T-helper 17 cell (primary cell): ENCODE data around the gene DEFB124. TPM values are rescaled to one million over a fixed set of nuclear protein-coding genes. Genes with fewer than 3 reads are reported as not detected.
"Not testable (repeated sequence)": the region's sequence is repeated elsewhere in the genome, so short reads cannot be mapped to it uniquely, and the experiment has no call there.

Source experiments
- ATAC-seq: fragments of 150-1000 bp; cut with Tn5 transposase; 2 replicates; pipeline ENCODE4 v1.10.0; 2021; ENCODE audit warnings: mild to moderate bottlenecking, moderate library complexity
- DNase-seq, 3 donors: peaks; one replicate each; pipeline versions ENCODE4 v3.0.0 to v3.0.0-alpha.2; 2020 to 2021
- H3K9me3 ChIP-seq: one replicate; pipeline ENCODE4 v1.7.0; 2013; ENCODE audit warnings: low read length, mild to moderate bottlenecking; ENCODE audit not compliant: control insufficient read depth, poor library complexity, severe bottlenecking
- H3K27ac Mint-ChIP-seq: one replicate; pipeline ENCODE4 v1.8.0; 2022; ENCODE audit warnings: mild to moderate bottlenecking, moderate library complexity, mixed read lengths
- H3K27me3 Mint-ChIP-seq: one replicate; pipeline ENCODE4 v1.8.0; 2022; ENCODE audit warnings: mixed read lengths
- H3K36me3 Mint-ChIP-seq: one replicate; pipeline ENCODE4 v1.8.0; 2022; ENCODE audit warnings: low read depth, mixed read lengths
- H3K4me1 Mint-ChIP-seq: one replicate; pipeline ENCODE4 v1.8.0; 2022; ENCODE audit warnings: mild to moderate bottlenecking, mixed read lengths
- H3K4me3 Mint-ChIP-seq: one replicate; pipeline ENCODE4 v1.8.0; 2022; ENCODE audit warnings: mild to moderate bottlenecking, moderate library complexity, mixed read lengths
- total RNA-seq, 4 donors: library from RNA in 2 of 4; stranded (reverse) in 2 of 4; gene quantifications; one replicate each; pipeline ENCODE4 v1.2.3 and lab custom pipeline; 2022 to 2026

Gene DEFB124
- total RNA-seq, 2 donors from 2014 or later = not detected

- Mint-ChIP-seq H3K4me3 (no peak overlapping the region), H3K27ac (no peak overlapping the region), H3K27me3 (peaks cover 55% of the 10 kb centered on the region), H3K4me1 (peaks cover 5% of the 10 kb centered on the region), H3K36me3 (no peaks in the 10 kb centered on the region)
- no peak for ATAC-seq
- DNase-seq = no peak
- no peaks in the 10 kb centered on the region for H3K9me3 ChIP-seq
Measured at GRCh38 chr20:31475472-31476293, 756 bp upstream of the DEFB124 start.

- Mint-ChIP-seq H3K4me1 (peaks cover 5% of the 10 kb centered on the region), H3K27me3 (peaks cover 49% of the 10 kb centered on the region), H3K4me3 (no peak overlapping the region), H3K36me3 (no peaks in the 10 kb centered on the region), H3K27ac (no peak overlapping the region)
- DNase-seq = no peak
- no peaks in the 10 kb centered on the region for H3K9me3 ChIP-seq
- no peak for ATAC-seq
Measured at GRCh38 chr20:31474097-31474436, 860 bp downstream of the DEFB124 start.

DNA sequence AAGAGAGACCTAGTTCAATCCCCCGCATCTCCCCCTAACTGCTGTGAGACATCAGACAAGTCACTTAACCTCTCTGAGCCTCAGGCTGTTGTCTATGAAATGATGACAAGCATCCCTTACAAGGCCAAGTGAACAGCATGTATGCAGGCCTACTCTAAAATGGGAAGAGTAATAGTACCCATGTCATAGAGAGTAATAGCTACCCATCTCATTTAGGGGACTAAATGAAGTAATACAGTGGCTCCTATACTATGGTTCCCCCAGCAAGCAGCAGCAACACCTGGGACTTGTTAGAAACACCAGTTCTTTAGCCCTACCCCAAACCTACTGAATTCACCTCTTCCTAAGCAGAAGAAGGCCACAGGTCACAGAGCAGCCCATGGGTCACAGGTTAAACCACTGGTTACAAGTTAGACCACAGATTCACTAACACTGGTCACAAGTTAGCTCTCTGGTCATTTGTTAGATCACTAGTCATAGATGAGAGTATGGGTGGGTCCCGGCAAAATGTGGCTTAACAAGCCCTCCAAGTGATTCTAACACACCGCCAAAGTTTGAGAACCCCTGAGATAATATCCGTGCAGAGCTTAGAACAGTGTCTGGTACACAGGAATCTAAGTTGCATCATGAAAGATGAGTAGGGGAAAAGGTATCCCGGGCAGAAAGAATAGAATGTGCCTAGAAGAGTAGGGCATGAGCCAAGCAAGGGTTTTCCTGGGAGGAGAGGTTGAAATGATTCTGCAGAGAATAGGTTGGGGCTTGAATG is 1.4 kb downstream of the DEFB124 start:
- no peaks in the 10 kb centered on the region for H3K9me3 ChIP-seq
- H3K27ac Mint-ChIP-seq = no peak overlapping the region
- peaks cover 48% of the 10 kb centered on the region for H3K27me3 Mint-ChIP-seq
- no peaks in the 10 kb centered on the region for H3K36me3 Mint-ChIP-seq
- DNase-seq (no peak), ATAC-seq (no peak)
- no peak overlapping the region for H3K4me3 Mint-ChIP-seq
- H3K4me1 Mint-ChIP-seq = peaks cover 5% of the 10 kb centered on the region

GRCh38 chr20:31472395-31473330 is 2.3 kb downstream of the DEFB124 start:
- no peak overlapping the region for H3K27ac Mint-ChIP-seq
- peaks cover 8% of the 10 kb centered on the region for H3K4me1 Mint-ChIP-seq

DNA sequence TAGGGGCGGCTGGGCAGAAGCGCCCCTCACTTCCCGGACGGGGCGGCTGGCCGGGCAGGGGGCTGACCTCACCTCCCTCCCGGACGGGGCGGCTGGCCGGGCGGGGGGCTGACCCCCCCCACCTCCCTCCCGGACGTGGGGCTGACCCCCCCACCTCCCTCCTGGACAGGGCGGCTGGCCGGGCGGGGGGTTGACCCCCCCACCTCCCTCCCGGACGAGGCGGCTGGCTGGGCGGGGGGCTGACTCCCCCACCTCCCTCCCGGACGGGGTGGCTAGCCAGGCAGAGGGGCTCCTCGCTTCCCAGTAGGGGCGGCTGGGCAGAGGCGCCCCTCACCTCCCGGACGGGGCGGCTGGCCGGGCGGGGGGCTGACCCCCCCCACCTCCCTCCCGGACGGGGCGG is 4.0 kb downstream of the DEFB124 start:
- not testable (repeated sequence) for ATAC-seq, H3K27ac Mint-ChIP-seq, H3K36me3 Mint-ChIP-seq, H3K4me3 Mint-ChIP-seq, DNase-seq, H3K4me1 Mint-ChIP-seq, H3K9me3 ChIP-seq
- peaks cover 40% of the 10 kb centered on the region for H3K27me3 Mint-ChIP-seq

More at GRCh38 chr20:31472395-31473330, 2.3 kb downstream of the DEFB124 start:
- ATAC-seq = no peak
- no peaks in the 10 kb centered on the region for H3K9me3 ChIP-seq
- DNase-seq = no peak
- no peak overlapping the region for H3K4me3 Mint-ChIP-seq
- peaks cover 5% of the 10 kb centered on the region for H3K36me3 Mint-ChIP-seq
- H3K27me3 Mint-ChIP-seq = peaks cover 47% of the 10 kb centered on the region

GRCh38 chr20:31454361-31454760 is 20.6 kb downstream of the DEFB124 start:
- Mint-ChIP-seq H3K4me1 (peaks cover 2% of the 10 kb centered on the region), H3K4me3 (no peak overlapping the region), H3K27ac (no peak overlapping the region), H3K27me3 (peaks cover 23% of the 10 kb centered on the region), H3K36me3 (no peaks in the 10 kb centered on the region)
- H3K9me3 ChIP-seq = no peaks in the 10 kb centered on the region
- DNase-seq = no peak
- ATAC-seq = no peak

DNA sequence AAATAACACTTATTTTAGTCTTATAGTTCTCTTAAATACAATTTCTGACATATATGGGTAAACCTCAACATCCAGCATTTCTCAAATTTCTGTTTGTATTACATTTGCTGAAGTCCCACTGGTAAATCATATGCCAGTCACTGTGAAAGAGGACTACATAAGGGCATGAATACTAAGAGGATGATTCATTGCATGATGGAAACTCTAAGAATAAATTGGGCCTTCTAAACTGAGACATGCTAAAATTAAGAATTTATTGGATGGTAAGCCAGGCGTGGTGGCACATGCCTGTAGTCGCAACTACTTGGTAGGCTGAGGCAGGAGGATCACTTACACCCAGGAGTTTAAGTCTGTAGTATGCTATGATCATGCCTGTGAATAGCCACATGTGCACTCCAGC is 22.4 kb downstream of the DEFB124 start:
- ATAC-seq (no peak), DNase-seq (no peak)
- no peaks in the 10 kb centered on the region for H3K36me3 Mint-ChIP-seq
- H3K27me3 Mint-ChIP-seq = peaks cover 21% of the 10 kb centered on the region
- no peak overlapping the region for H3K4me3 Mint-ChIP-seq
- peaks cover 4% of the 10 kb centered on the region for H3K4me1 Mint-ChIP-seq
- no peak overlapping the region for H3K27ac Mint-ChIP-seq
- no peaks in the 10 kb centered on the region for H3K9me3 ChIP-seq

GRCh38 chr20:31449511-31450414 is 25.2 kb downstream of the DEFB124 start:
- no peaks in the 10 kb centered on the region for H3K9me3 ChIP-seq
- Mint-ChIP-seq H3K27me3 (peaks cover 29% of the 10 kb centered on the region), H3K4me3 (no peak overlapping the region), H3K4me1 (peaks cover 2% of the 10 kb centered on the region), H3K36me3 (no peaks in the 10 kb centered on the region), H3K27ac (no peak overlapping the region)
- ATAC-seq (no peak), DNase-seq (no peak)

GRCh38 chr20:31446084-31446819 is 28.7 kb downstream of the DEFB124 start:
- no peaks in the 10 kb centered on the region for H3K36me3 Mint-ChIP-seq
- H3K27me3 Mint-ChIP-seq = peaks cover 32% of the 10 kb centered on the region
- H3K4me3 Mint-ChIP-seq = no peak overlapping the region
- no peak overlapping the region for H3K27ac Mint-ChIP-seq
- ATAC-seq (no peak), DNase-seq (no peak)
- H3K9me3 ChIP-seq = no peaks in the 10 kb centered on the region
- H3K4me1 Mint-ChIP-seq = peaks cover 2% of the 10 kb centered on the region

DNA sequence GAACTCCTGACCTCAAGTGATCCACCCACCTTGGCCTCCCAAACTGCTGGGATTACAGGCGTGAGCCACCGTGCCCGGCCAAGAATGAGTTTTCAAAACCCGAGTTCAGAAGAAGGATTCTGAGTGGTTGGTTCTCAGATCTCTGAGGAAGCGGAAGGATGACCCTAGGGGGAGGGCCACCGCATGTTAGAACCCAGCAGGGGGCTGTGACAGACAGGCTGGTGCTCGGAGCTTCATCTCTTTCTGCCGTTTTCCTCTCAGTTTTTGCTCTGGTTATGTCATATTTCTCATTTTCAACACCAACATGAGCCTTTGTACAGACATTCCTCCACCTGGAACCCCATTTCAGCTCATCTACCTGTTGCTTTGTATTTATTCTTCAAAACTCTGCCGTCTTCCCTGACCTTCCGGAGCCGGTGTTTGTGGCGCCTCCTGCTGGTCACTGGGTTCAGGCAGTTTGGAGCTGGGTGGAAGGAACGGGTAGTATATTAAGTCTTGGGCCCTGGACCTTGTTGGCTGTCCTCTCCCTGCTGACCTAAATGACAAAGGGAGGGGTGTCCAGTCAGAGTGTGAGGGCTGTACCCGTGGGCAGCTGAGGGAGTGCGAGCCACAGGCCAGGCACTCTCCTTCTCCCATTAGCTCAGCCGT is 34.8 kb downstream of the DEFB124 start, which contains the start of gene DEFB123:
Gene DEFB123 (plus strand): TSS at position 621 of the 648 bp plus-strand sequence. CDS start 67 bp downstream, outside the sequence.
- peak within 1 kb of the TSS; percentile 29 for H3K27ac Mint-ChIP-seq
- H3K4me1 Mint-ChIP-seq = no peaks in the 10 kb centered on the region
- no peak within 1 kb of the TSS for H3K4me3 Mint-ChIP-seq
- ATAC-seq (no peak), DNase-seq (no peak)
- H3K36me3 Mint-ChIP-seq = no peaks in the 10 kb centered on the region
- no peaks in the 10 kb centered on the region for H3K9me3 ChIP-seq
- peaks cover 31% of the 10 kb centered on the region for H3K27me3 Mint-ChIP-seq

GRCh38 chr20:31430568-31431115 is 44.3 kb downstream of the DEFB124 start:
- Mint-ChIP-seq H3K27me3 (peaks cover 21% of the 10 kb centered on the region), H3K4me1 (no peaks in the 10 kb centered on the region), H3K4me3 (no peak overlapping the region), H3K36me3 (peaks cover 2% of the 10 kb centered on the region), H3K27ac (no peak overlapping the region)
- no peaks in the 10 kb centered on the region for H3K9me3 ChIP-seq
- no peak for ATAC-seq
- no peak for DNase-seq
